MCF 10A (cell line): ENCODE measurements around the gene GPR137. TPM values are rescaled to one million over a fixed set of nuclear protein-coding genes. Genes with fewer than 3 reads are reported as not detected.

Experiments
- BruUV-seq: library from RNA; stranded (reverse); fragments of 400-500 nt; replicated peaks from 2 replicates; lab custom pipeline; 2021; lab: Mats Ljungman, UMichigan
- CTCF ChIA-PET: fragments of 300-600 bp; sonication (Branson Sonifier 250); formaldehyde crosslinking; extraction: SDS; loops from one replicate; lab custom pipeline; 2021; ENCODE audit warnings: antibody characterized with exemption, inconsistent platforms; lab: Yijun Ruan, JAX
- POLR2A ChIA-PET: fragments of 300-600, 350-650 bp; sonication (Branson Sonifier 250); formaldehyde crosslinking; extraction: SDS; loops from one replicate; lab custom pipeline; 2020; ENCODE audit warnings: antibody characterized with exemption, inconsistent platforms; lab: Yijun Ruan, JAX
- DNase-seq: peaks from one replicate; pipeline ENCODE4 v3.0.0-alpha.2; 2018; ENCODE audit not compliant: unreplicated experiment
- H3K27ac Mint-ChIP-seq: one replicate; pipeline ENCODE4 v1.8.0; 2022; ENCODE audit warnings: mild to moderate bottlenecking, low read depth, mixed read lengths; ENCODE audit not compliant: unreplicated experiment
- H3K27me3 Mint-ChIP-seq: one replicate; pipeline ENCODE4 v1.8.0; 2022; ENCODE audit warnings: mixed read lengths; ENCODE audit not compliant: insufficient read depth, unreplicated experiment
- H3K36me3 Mint-ChIP-seq: one replicate; pipeline ENCODE4 v1.8.0; 2022; ENCODE audit warnings: mild to moderate bottlenecking, moderate library complexity, mixed read lengths; ENCODE audit not compliant: insufficient read depth, unreplicated experiment
- H3K4me1 Mint-ChIP-seq: one replicate; pipeline ENCODE4 v1.8.0; 2022; ENCODE audit warnings: mixed read lengths; ENCODE audit not compliant: insufficient read depth, unreplicated experiment
- H3K4me3 Mint-ChIP-seq: one replicate; pipeline ENCODE4 v1.8.0; 2022; ENCODE audit warnings: mild to moderate bottlenecking, moderate library complexity, mixed read lengths; ENCODE audit not compliant: unreplicated experiment
- H3K9me3 Mint-ChIP-seq: one replicate; pipeline ENCODE4 v1.8.0; 2022; ENCODE audit warnings: mixed read lengths; ENCODE audit not compliant: unreplicated experiment
- CTCF ChIP-seq: fragments of 200-600 bp; IDR thresholded peaks from one replicate; pipeline ENCODE4 v1.8.0; 2022; ENCODE audit warnings: antibody characterized with exemption, mild to moderate bottlenecking; ENCODE audit not compliant: unreplicated experiment
- intact Hi-C: fragments of 100-400 bp; cut with micrococcal nuclease; formaldehyde crosslinking; loops from 2 replicates; pipeline ENCODE4 v1.14.1; 2022
- total RNA-seq: library from RNA; stranded (reverse); gene quantifications from 2 replicates; pipeline ENCODE4 v1.2.3, GENCODE V29; 2022

The GPR137 gene
- total RNA-seq, 1 experiment from 2014 or later, result 36.0 TPM

GRCh38 chr11:64324692-64325469 is 39.2 kb downstream of the GPR137 start:
- Mint-ChIP-seq H3K9me3 (no peaks in the 10 kb centered on the region), H3K27ac (peak overlapping the region; percentile 94), H3K36me3 (peaks cover 24% of the 10 kb centered on the region), H3K27me3 (no peaks in the 10 kb centered on the region), H3K4me1 (peaks cover 28% of the 10 kb centered on the region), H3K4me3 (peak overlapping the region; percentile 7)
- peak; percentile 90 for DNase-seq
- TF ChIP-seq CTCF, result no peak
- ChIA-PET POLR2A (interaction anchor here (0.7 to 5.3 kb wide), 11 partner anchors 8 to 530 kb away, joined by 3 to 89 read pairs (median 7); partner anchors contain the start of genes ESRRA and RPS6KA4), CTCF (interaction anchor here (0.9 to 4.5 kb wide), 6 partner anchors 8 to 32 kb away, joined by 3 to 32 read pairs (median 4); no protein-coding TSS in a partner anchor)
- BruUV-seq, result no TSS peak
- intact Hi-C loops, result no loop called here

- POLR2A ChIA-PET, result interaction anchor here (0.6 to 1.6 kb wide), 3 partner anchors 9 to 14 kb away, joined by 3 to 5 read pairs (median 4); partner anchors contain the start of genes PRDX5 and TRMT112
- Mint-ChIP-seq H3K36me3 (peaks cover 8% of the 10 kb centered on the region), H3K9me3 (no peaks in the 10 kb centered on the region), H3K4me3 (no peak overlapping the region), H3K4me1 (peaks cover 14% of the 10 kb centered on the region), H3K27me3 (no peaks in the 10 kb centered on the region), H3K27ac (no peak overlapping the region)
- no peak for DNase-seq
- CTCF ChIA-PET, result interaction anchor here (0.5 to 1.5 kb wide), 3 partner anchors 10 to 1776 kb away, joined by 3 to 7 read pairs (median 5); partner anchors contain the start of genes PRDX5 and TRMT112
- TF ChIP-seq CTCF, result no peak
- intact Hi-C loops, result no loop called here
- BruUV-seq, result no TSS peak
Measured at GRCh38 chr11:64327375-64327774, 41.7 kb downstream of the GPR137 start.

GRCh38 chr11:64327993-64328392 is 42.3 kb downstream of the GPR137 start:
- TF ChIP-seq CTCF, result no peak
- BruUV-seq, result no TSS peak
- DNase-seq, result no peak
- intact Hi-C loops, result no loop called here
- Mint-ChIP-seq H3K9me3 (no peaks in the 10 kb centered on the region), H3K27me3 (no peaks in the 10 kb centered on the region), H3K36me3 (peaks cover 2% of the 10 kb centered on the region), H3K4me1 (peaks cover 14% of the 10 kb centered on the region), H3K27ac (no peak overlapping the region), H3K4me3 (no peak overlapping the region)
- CTCF ChIA-PET, result interaction anchor here (1.5 kb wide), 1 partner anchor 23 kb away, joined by 5 read pairs; no protein-coding TSS in a partner anchor
- POLR2A ChIA-PET, result interaction anchor here (1.6 kb wide), 1 partner anchor 10 kb away, joined by 4 read pairs; the partner anchor contains the start of gene PRDX5

GRCh38 chr11:64330888-64331287 is 45.2 kb downstream of the GPR137 start:
- Mint-ChIP-seq H3K4me1 (peaks cover 20% of the 10 kb centered on the region), H3K27ac (peak overlapping the region; percentile 61), H3K9me3 (no peaks in the 10 kb centered on the region), H3K27me3 (no peaks in the 10 kb centered on the region), H3K36me3 (no peaks in the 10 kb centered on the region), H3K4me3 (no peak overlapping the region)
- intact Hi-C loops, result loop anchor here (1.0 kb wide), 1 partner anchor 13 kb away; the partner anchor contains the start of gene PRDX5
- no peak for TF ChIP-seq CTCF
- CTCF ChIA-PET, result interaction anchor here (0.6 to 11.4 kb wide), 15 partner anchors 8 to 426 kb away, joined by 3 to 135 read pairs (median 5); partner anchors contain the start of genes CATSPERZ, ESRRA, PRDX5 and TRMT112
- BruUV-seq, result no TSS peak
- POLR2A ChIA-PET, result interaction anchor here (0.8 to 15.4 kb wide), 16 partner anchors 7 to 150 kb away, joined by 3 to 285 read pairs (median 6); partner anchors contain the start of genes ESRRA, FKBP2, PPP1R14B and PRDX5
- no peak for DNase-seq
